ENCODE measurements around the gene DAB1. TPM values are rescaled to one million over a fixed set of nuclear protein-coding genes. Genes with fewer than 3 reads are reported as not detected.

DAB1 gene
- total RNA-seq, 1 experiment from 2014 or later = not detected

DNA sequence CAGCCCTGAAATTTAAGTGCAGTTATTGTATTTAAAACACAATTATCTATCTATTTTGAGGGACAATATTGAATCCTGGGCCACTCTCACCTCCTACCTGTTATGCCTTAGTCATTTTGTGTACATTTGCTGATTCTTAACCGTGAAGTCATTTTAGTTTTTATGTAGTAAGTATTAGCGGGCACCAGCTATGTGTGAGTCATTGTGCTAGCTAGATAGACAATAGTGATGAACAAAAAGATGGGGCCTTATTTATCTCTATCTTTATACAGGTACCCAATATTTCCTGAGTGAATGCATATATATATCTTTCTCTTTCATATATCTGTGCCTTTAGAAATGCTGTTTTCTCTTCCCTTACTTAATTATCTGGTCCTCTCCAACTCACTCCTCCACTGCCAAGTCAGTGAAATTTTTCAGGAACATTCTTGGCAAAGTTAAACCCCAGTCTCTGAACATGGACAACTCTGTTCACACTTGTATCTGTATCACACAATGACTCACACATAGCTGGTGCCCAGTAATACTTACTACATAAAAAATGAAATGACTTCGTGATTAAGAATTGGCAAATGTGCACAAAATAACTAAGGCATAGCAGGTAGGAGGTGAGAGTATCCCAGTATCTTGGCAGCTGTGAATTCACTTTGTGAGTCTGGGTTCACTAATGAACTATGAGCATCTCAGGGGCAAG, 292.0 kb downstream of the DAB1 start (continued):
- TF ChIP-seq, protein P1, sequence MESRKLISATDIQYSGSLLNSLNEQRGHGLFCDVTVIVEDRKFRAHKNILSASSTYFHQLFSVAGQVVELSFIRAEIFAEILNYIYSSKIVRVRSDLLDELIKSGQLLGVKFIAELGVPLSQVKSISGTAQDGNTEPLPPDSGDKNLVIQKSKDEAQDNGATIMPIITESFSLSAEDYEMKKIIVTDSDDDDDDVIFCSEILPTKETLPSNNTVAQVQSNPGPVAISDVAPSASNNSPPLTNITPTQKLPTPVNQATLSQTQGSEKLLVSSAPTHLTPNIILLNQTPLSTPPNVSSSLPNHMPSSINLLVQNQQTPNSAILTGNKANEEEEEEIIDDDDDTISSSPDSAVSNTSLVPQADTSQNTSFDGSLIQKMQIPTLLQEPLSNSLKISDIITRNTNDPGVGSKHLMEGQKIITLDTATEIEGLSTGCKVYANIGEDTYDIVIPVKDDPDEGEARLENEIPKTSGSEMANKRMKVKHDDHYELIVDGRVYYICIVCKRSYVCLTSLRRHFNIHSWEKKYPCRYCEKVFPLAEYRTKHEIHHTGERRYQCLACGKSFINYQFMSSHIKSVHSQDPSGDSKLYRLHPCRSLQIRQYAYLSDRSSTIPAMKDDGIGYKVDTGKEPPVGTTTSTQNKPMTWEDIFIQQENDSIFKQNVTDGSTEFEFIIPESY (IDR thresholded peaks at IDR 0.05; ENCODE audit: extremely low read depth, insufficient replicate concordance, low read length) = no peak
- no peak for TF ChIP-seq SIN3A (IDR thresholded peaks at IDR 0.05; ENCODE audit: low read depth)

DNA sequence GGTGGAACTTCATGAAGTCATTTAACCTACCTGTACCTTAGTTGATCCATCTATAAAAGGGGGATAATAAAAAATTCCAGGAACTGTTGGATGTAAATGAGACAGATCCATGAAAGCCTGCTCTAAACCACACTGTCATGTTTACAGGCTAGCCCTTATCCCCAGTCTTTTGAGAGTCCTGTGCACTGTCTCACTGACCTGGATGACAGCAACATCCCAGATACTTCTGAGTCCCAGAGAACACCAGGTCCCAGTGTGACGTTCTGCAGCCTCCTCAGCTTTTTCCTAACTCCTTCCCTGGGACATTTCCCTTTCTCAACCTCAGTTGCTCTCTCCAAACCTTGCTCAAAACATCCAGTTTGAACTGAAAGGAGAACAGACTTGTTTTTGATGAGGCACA, 292.6 kb downstream of the DAB1 start:
- Histone ChIP-seq H3K9ac (ENCODE audit: low read length) (no peak overlapping the region), H3K9me3 (ENCODE audit: control insufficient read depth in 1 of 2, insufficient read depth in 1 of 2, low read depth in 1 of 2, low read length in 2 of 2) (no peaks in the 10 kb centered on the region), H2AFZ (ENCODE audit: low read depth, low read length, poor library complexity, severe bottlenecking) (no peak overlapping the region), H3K4me1 (ENCODE audit: control insufficient read depth in 1 of 2, insufficient read depth in 2 of 2, low read length in 2 of 2) (no peaks in the 10 kb centered on the region), H3K27ac (ENCODE audit: low read depth, low read length) (no peak overlapping the region), H3K4me2 (ENCODE audit: low read length) (no peak overlapping the region), H3K9me2 (ENCODE audit: insufficient read depth) (no peaks in the 10 kb centered on the region), H3K36me3 (ENCODE audit: control insufficient read depth in 1 of 2, insufficient read depth in 2 of 2, low read length in 2 of 2) (no peaks in the 10 kb centered on the region), H3K27me3 (ENCODE audit: insufficient read depth, low read length) (0 out of 2 replicates have a peak, but pooled peaks cover 4% of the 10 kb centered on the region), H3K79me2 (ENCODE audit: insufficient read depth, low read length) (no peaks in the 10 kb centered on the region), H4K20me1 (ENCODE audit: insufficient read depth) (no peaks in the 10 kb centered on the region), H3K4me3 (replicated peaks in 1 of 2; ENCODE audit: low read depth in 1 of 2, low read length in 2 of 2) (no peak overlapping the region)
- CTCF ChIA-PET = no interaction called here
- no peak for ATAC-seq
- DNase-seq (ENCODE audit: low read depth, low spot score) = no peak
- no TSS peak for BruUV-seq (replicated peaks)
- RAD21 ChIA-PET (ENCODE audit: low non-redundant PET in 1 of 2, low total read pairs in 2 of 2, uncharacterized antibody in 2 of 2, unreplicated experiment in 2 of 2) = no interaction called here
- TF ChIP-seq ELF1 (IDR thresholded peaks at IDR 0.05; ENCODE audit: borderline replicate concordance, low read depth) (no peak), JUND (IDR thresholded peaks at IDR 0.05) (no peak), SRF (IDR thresholded peaks at IDR 0.05; ENCODE audit: low read depth) (no peak), CEBPB (IDR thresholded peaks at IDR 0.05; ENCODE audit: low read depth) (no peak), POLR2A (IDR thresholded peaks at IDR 0.05; ENCODE audit: borderline replicate concordance, extremely low read depth, insufficient read depth, insufficient read length) (no peak), CBX3 (IDR thresholded peaks at IDR 0.05; ENCODE audit: low read depth) (no peak), POLR2AphosphoS5 (IDR thresholded peaks at IDR 0.05; ENCODE audit: low read depth, low read length) (no peak), ZNF274 (IDR thresholded peaks at IDR 0.05; ENCODE audit: low read depth, low read length) (no peak), SP1 (IDR thresholded peaks at IDR 0.05; ENCODE audit: low read depth) (no peak)
- TF ChIP-seq, protein P1 (IDR thresholded peaks at IDR 0.05; ENCODE audit: extremely low read depth, insufficient replicate concordance, low read length) = no peak
- TF ChIP-seq, protein P2, sequence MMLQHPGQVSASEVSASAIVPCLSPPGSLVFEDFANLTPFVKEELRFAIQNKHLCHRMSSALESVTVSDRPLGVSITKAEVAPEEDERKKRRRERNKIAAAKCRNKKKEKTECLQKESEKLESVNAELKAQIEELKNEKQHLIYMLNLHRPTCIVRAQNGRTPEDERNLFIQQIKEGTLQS (IDR thresholded peaks at IDR 0.05) = no peak
- TF ChIP-seq, protein P3, sequence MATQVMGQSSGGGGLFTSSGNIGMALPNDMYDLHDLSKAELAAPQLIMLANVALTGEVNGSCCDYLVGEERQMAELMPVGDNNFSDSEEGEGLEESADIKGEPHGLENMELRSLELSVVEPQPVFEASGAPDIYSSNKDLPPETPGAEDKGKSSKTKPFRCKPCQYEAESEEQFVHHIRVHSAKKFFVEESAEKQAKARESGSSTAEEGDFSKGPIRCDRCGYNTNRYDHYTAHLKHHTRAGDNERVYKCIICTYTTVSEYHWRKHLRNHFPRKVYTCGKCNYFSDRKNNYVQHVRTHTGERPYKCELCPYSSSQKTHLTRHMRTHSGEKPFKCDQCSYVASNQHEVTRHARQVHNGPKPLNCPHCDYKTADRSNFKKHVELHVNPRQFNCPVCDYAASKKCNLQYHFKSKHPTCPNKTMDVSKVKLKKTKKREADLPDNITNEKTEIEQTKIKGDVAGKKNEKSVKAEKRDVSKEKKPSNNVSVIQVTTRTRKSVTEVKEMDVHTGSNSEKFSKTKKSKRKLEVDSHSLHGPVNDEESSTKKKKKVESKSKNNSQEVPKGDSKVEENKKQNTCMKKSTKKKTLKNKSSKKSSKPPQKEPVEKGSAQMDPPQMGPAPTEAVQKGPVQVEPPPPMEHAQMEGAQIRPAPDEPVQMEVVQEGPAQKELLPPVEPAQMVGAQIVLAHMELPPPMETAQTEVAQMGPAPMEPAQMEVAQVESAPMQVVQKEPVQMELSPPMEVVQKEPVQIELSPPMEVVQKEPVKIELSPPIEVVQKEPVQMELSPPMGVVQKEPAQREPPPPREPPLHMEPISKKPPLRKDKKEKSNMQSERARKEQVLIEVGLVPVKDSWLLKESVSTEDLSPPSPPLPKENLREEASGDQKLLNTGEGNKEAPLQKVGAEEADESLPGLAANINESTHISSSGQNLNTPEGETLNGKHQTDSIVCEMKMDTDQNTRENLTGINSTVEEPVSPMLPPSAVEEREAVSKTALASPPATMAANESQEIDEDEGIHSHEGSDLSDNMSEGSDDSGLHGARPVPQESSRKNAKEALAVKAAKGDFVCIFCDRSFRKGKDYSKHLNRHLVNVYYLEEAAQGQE (IDR thresholded peaks at IDR 0.05; ENCODE audit: low read depth) = no peak
- POLR2A ChIA-PET = no interaction called here
- intact Hi-C loops (cut with micrococcal nuclease) = no loop called here

Measured in HCT116 (cell line).